ENCODE data around the gene KLHL14.
A peak's percentile ranks its signal among the peaks of the same experiment; 100 is the strongest.

The KLHL14 gene

DNA sequence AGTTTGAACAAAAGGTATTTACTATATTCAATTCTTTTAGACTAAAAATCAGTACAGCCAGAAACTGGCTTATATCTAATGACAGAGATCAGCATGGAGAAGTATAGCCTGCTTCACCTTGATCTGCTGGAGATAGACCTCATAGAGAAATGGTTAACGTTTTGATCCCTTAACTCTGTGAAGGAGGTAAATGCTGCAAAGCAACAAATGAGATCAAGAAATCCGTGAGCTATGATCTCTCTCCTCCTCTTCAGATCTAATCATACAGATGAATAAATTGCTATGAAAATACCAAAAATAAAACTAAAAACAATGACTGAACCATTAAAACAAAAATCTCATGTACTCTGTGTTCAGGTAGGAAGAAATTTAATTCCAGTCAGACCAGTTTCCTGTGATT lies 42.8 kb downstream of the KLHL14 start:
- TF ChIP-seq CTCF (IDR thresholded peaks at IDR 0.05; ENCODE audit: unreplicated experiment in 3 of 3) = no peak
- peak overlapping the region in 2 of 3 experiments; percentile 69 to 78 for H3K4me3 Mint-ChIP-seq
- peak overlapping the region; percentile 31 to 89 (median 71) for H3K27ac Mint-ChIP-seq
- H3K4me1 Mint-ChIP-seq = peaks cover 13% of the 10 kb centered on the region
- H3K36me3 Mint-ChIP-seq (ENCODE audit: low read depth) = peaks cover 27% of the 10 kb centered on the region
- no peaks in the 10 kb centered on the region for H3K9me3 Mint-ChIP-seq
- H3K27me3 Mint-ChIP-seq (ENCODE audit: low read depth) = no peaks in the 10 kb centered on the region

DNA sequence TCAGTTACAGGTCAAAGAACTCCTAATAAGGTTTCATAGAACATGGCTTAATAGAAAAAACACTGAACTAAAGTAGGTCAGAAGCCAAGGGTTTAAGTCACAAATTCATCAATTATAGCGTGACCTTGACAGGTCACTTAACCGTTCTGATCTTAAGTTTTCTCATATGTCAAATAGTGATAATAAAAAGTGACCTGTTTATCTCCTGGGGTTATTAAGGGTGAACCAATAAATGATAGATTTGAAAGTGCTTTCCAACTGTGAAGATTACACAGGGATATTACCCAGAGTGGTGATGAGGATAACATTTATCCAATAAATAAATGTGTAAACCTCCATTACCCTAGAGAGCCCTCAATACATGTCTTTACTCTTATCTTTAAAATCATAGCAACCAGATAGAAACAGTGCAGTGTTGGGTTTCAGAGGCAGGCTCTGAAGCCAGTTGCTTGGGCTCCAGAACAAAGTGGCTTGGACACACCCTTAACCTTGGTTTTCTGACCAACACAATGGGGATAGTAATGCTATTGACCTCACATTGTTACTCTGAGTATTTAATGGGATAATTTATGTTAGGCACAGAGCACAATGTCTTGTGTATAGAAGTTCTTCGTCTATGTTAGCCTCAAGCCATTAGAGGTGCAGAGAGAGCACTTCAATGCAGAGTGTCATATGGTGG lies 48.6 kb downstream of the KLHL14 start:
- no peak for TF ChIP-seq CTCF (IDR thresholded peaks at IDR 0.05; ENCODE audit: unreplicated experiment in 3 of 3)
- peaks cover 15% of the 10 kb centered on the region for H3K36me3 Mint-ChIP-seq (ENCODE audit: low read depth)
- no peak overlapping the region for H3K4me3 Mint-ChIP-seq
- no peaks in the 10 kb centered on the region for H3K9me3 Mint-ChIP-seq
- no peaks in the 10 kb centered on the region for H3K4me1 Mint-ChIP-seq
- no peaks in the 10 kb centered on the region for H3K27me3 Mint-ChIP-seq (ENCODE audit: low read depth)
- no peak overlapping the region for H3K27ac Mint-ChIP-seq

GRCh38 chr18:32722279-32722678 lies 50.5 kb downstream of the KLHL14 start:
- Mint-ChIP-seq H3K27me3 (ENCODE audit: low read depth) (no peaks in the 10 kb centered on the region), H3K4me3 (no peak overlapping the region), H3K27ac (no peak overlapping the region), H3K36me3 (ENCODE audit: low read depth) (peaks cover 15% of the 10 kb centered on the region), H3K9me3 (no peaks in the 10 kb centered on the region), H3K4me1 (no peaks in the 10 kb centered on the region)
- no peak for TF ChIP-seq CTCF (IDR thresholded peaks at IDR 0.05; ENCODE audit: unreplicated experiment in 3 of 3)

GRCh38 chr18:32717126-32717525 lies 55.7 kb downstream of the KLHL14 start:
- H3K4me1 Mint-ChIP-seq = no peaks in the 10 kb centered on the region
- no peak overlapping the region for H3K27ac Mint-ChIP-seq
- no peaks in the 10 kb centered on the region for H3K27me3 Mint-ChIP-seq (ENCODE audit: low read depth)
- TF ChIP-seq CTCF (IDR thresholded peaks at IDR 0.05; ENCODE audit: unreplicated experiment in 3 of 3) = no peak
- H3K9me3 Mint-ChIP-seq = no peaks in the 10 kb centered on the region
- no peak overlapping the region for H3K4me3 Mint-ChIP-seq
- H3K36me3 Mint-ChIP-seq (ENCODE audit: low read depth) = peaks cover 12% of the 10 kb centered on the region

DNA sequence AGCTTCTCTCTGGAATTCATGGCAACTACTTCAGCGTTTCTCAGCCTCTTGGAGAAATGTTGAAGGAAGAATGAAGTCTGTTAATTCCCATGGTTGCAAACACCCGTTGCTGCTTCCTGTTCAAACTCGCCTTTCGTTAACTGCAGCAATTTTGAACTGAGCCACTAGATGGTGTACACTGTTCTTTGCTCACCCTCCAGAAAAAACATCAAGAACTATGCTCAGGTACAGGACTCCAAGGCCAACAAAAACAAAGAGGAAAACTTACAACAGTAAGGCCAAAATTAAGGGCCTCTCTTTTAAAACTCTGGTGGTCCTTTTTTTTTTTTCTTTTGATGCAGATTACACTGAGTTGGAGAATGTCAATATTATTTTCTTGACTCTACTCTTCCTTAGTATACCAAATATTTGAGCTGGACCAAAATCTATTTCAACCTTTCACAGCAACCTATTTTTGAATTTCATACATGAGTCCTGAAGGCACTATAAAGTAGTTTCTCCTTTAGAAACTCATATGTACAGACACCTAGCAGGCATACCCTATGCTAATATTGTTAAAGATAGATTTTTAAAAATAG lies 58.2 kb downstream of the KLHL14 start:
- no peaks in the 10 kb centered on the region for H3K4me1 Mint-ChIP-seq
- no peaks in the 10 kb centered on the region for H3K36me3 Mint-ChIP-seq (ENCODE audit: low read depth)
- TF ChIP-seq CTCF (IDR thresholded peaks at IDR 0.05; ENCODE audit: unreplicated experiment in 3 of 3) = peak; percentile 79 to 81 (median 80)
- H3K27me3 Mint-ChIP-seq (ENCODE audit: low read depth) = no peaks in the 10 kb centered on the region
- H3K4me3 Mint-ChIP-seq = no peak overlapping the region
- H3K27ac Mint-ChIP-seq = peak overlapping the region; percentile 32 to 67 (median 61)
- H3K9me3 Mint-ChIP-seq = no peaks in the 10 kb centered on the region

GRCh38 chr18:32712860-32713259 lies 60.0 kb downstream of the KLHL14 start:
- Mint-ChIP-seq H3K4me1 (no peaks in the 10 kb centered on the region), H3K36me3 (ENCODE audit: low read depth) (no peaks in the 10 kb centered on the region), H3K27me3 (ENCODE audit: low read depth) (no peaks in the 10 kb centered on the region), H3K9me3 (no peaks in the 10 kb centered on the region), H3K4me3 (no peak overlapping the region), H3K27ac (no peak overlapping the region)
- TF ChIP-seq CTCF (IDR thresholded peaks at IDR 0.05; ENCODE audit: unreplicated experiment in 3 of 3) = no peak

Data from nephron (organoid).